Measurements from ENCODE around the gene RTN4R. TPM values are rescaled to one million over a fixed set of nuclear protein-coding genes. Genes with fewer than 3 reads are reported as not detected.
"Not testable (repeated sequence)": the region's sequence is repeated elsewhere in the genome, so short reads cannot be mapped to it uniquely, and the experiment has no call there.

The RTN4R gene
- total RNA-seq, 2 donors from 2014 or later, result 1.4 to 1.5 TPM

GRCh38 chr22:20289182-20290044, 21.3 kb upstream of the RTN4R start:
- H3K4me1 Mint-ChIP-seq (ENCODE audit: low read depth); DNase-seq; H3K4me3 Mint-ChIP-seq; H3K36me3 Mint-ChIP-seq (ENCODE audit: insufficient read depth in 2 of 2); H3K9me3 Mint-ChIP-seq; H3K27ac Mint-ChIP-seq; ATAC-seq (replicated peaks in 1 of 2); H3K27me3 Mint-ChIP-seq (ENCODE audit: low read depth): not testable (repeated sequence)

- ATAC-seq (replicated peaks in 1 of 2); H3K27me3 Mint-ChIP-seq (ENCODE audit: low read depth); H3K36me3 Mint-ChIP-seq (ENCODE audit: insufficient read depth in 2 of 2); DNase-seq; H3K4me3 Mint-ChIP-seq; H3K4me1 Mint-ChIP-seq (ENCODE audit: low read depth); H3K9me3 Mint-ChIP-seq; H3K27ac Mint-ChIP-seq: not testable (repeated sequence)
These were observed 18.8 kb upstream of the RTN4R start for GRCh38 chr22:20286784-20287423.

GRCh38 chr22:20286312-20286660, 18.2 kb upstream of the RTN4R start:
- not testable (repeated sequence) for H3K27ac Mint-ChIP-seq; H3K36me3 Mint-ChIP-seq (ENCODE audit: insufficient read depth in 2 of 2); DNase-seq; H3K9me3 Mint-ChIP-seq; H3K4me1 Mint-ChIP-seq (ENCODE audit: low read depth); ATAC-seq (replicated peaks in 1 of 2); H3K27me3 Mint-ChIP-seq (ENCODE audit: low read depth); H3K4me3 Mint-ChIP-seq

GRCh38 chr22:20285473-20286311, 17.6 kb upstream of the RTN4R start:
- not testable (repeated sequence) for H3K27me3 Mint-ChIP-seq (ENCODE audit: low read depth); H3K4me3 Mint-ChIP-seq; H3K36me3 Mint-ChIP-seq (ENCODE audit: insufficient read depth in 2 of 2); H3K27ac Mint-ChIP-seq; H3K4me1 Mint-ChIP-seq (ENCODE audit: low read depth); H3K9me3 Mint-ChIP-seq
- peak; percentile 80 to 82 for ATAC-seq (replicated peaks in 1 of 2)
- DNase-seq, result peak; percentile 72 to 80

GRCh38 chr22:20284471-20285086, 16.5 kb upstream of the RTN4R start:
- ATAC-seq (replicated peaks in 1 of 2), result no peak
- Mint-ChIP-seq H3K9me3 (no peaks in the 10 kb centered on the region), H3K27me3 (ENCODE audit: low read depth) (no peaks in the 10 kb centered on the region), H3K36me3 (ENCODE audit: insufficient read depth in 2 of 2) (no peaks in the 10 kb centered on the region), H3K27ac (no peak overlapping the region), H3K4me3 (no peak overlapping the region), H3K4me1 (ENCODE audit: low read depth) (no peaks in the 10 kb centered on the region)
- no peak for DNase-seq

GRCh38 chr22:20283674-20284066, 15.6 kb upstream of the RTN4R start:
- ATAC-seq (replicated peaks in 1 of 2), result no peak
- H3K9me3 Mint-ChIP-seq, result no peaks in the 10 kb centered on the region
- H3K36me3 Mint-ChIP-seq (ENCODE audit: insufficient read depth in 2 of 2), result no peaks in the 10 kb centered on the region
- no peak for DNase-seq
- no peaks in the 10 kb centered on the region for H3K27me3 Mint-ChIP-seq (ENCODE audit: low read depth)
- no peaks in the 10 kb centered on the region for H3K4me1 Mint-ChIP-seq (ENCODE audit: low read depth)
- no peak overlapping the region for H3K27ac Mint-ChIP-seq
- H3K4me3 Mint-ChIP-seq, result no peak overlapping the region

- Mint-ChIP-seq H3K4me3 (no peak overlapping the region), H3K27ac (no peak overlapping the region), H3K9me3 (no peaks in the 10 kb centered on the region), H3K27me3 (ENCODE audit: low read depth) (no peaks in the 10 kb centered on the region), H3K4me1 (ENCODE audit: low read depth) (no peaks in the 10 kb centered on the region), H3K36me3 (ENCODE audit: insufficient read depth in 2 of 2) (no peaks in the 10 kb centered on the region)
- ATAC-seq (replicated peaks in 1 of 2) (no peak), DNase-seq (no peak)
These were observed 15.0 kb upstream of the RTN4R start for GRCh38 chr22:20282901-20283673.

GRCh38 chr22:20281891-20282290, 13.8 kb upstream of the RTN4R start:
- H3K36me3 Mint-ChIP-seq (ENCODE audit: insufficient read depth in 2 of 2), result no peaks in the 10 kb centered on the region
- H3K4me3 Mint-ChIP-seq, result no peak overlapping the region
- no peaks in the 10 kb centered on the region for H3K9me3 Mint-ChIP-seq
- DNase-seq, result no peak
- no peak overlapping the region for H3K27ac Mint-ChIP-seq
- H3K4me1 Mint-ChIP-seq (ENCODE audit: low read depth), result no peaks in the 10 kb centered on the region
- H3K27me3 Mint-ChIP-seq (ENCODE audit: low read depth), result no peaks in the 10 kb centered on the region
- no peak for ATAC-seq (replicated peaks in 1 of 2)

GRCh38 chr22:20281473-20281872, 13.4 kb upstream of the RTN4R start:
- not testable (repeated sequence) for H3K9me3 Mint-ChIP-seq; H3K27ac Mint-ChIP-seq; H3K27me3 Mint-ChIP-seq (ENCODE audit: low read depth); H3K4me3 Mint-ChIP-seq; H3K4me1 Mint-ChIP-seq (ENCODE audit: low read depth); DNase-seq; H3K36me3 Mint-ChIP-seq (ENCODE audit: insufficient read depth in 2 of 2); ATAC-seq (replicated peaks in 1 of 2)

GRCh38 chr22:20280866-20281265, 12.7 kb upstream of the RTN4R start:
- ATAC-seq (replicated peaks in 1 of 2) (no peak), DNase-seq (no peak)
- H3K36me3 Mint-ChIP-seq (ENCODE audit: insufficient read depth in 2 of 2), result no peaks in the 10 kb centered on the region

GRCh38 chr22:20280163-20280562, 12.0 kb upstream of the RTN4R start:
- DNase-seq; H3K36me3 Mint-ChIP-seq (ENCODE audit: insufficient read depth in 2 of 2); H3K27me3 Mint-ChIP-seq (ENCODE audit: low read depth); H3K27ac Mint-ChIP-seq; H3K9me3 Mint-ChIP-seq; ATAC-seq (replicated peaks in 1 of 2); H3K4me3 Mint-ChIP-seq; H3K4me1 Mint-ChIP-seq (ENCODE audit: low read depth): not testable (repeated sequence)

More at GRCh38 chr22:20280866-20281265, 12.7 kb upstream of the RTN4R start:
- Mint-ChIP-seq H3K9me3 (no peaks in the 10 kb centered on the region), H3K27me3 (ENCODE audit: low read depth) (no peaks in the 10 kb centered on the region), H3K4me1 (ENCODE audit: low read depth) (no peaks in the 10 kb centered on the region), H3K4me3 (no peak overlapping the region), H3K27ac (no peak overlapping the region)

- no peaks in the 10 kb centered on the region for H3K4me1 Mint-ChIP-seq (ENCODE audit: low read depth)
- no peak overlapping the region for H3K27ac Mint-ChIP-seq
- H3K4me3 Mint-ChIP-seq, result no peak overlapping the region
- ATAC-seq (replicated peaks in 1 of 2) (peak; percentile 23 to 61), DNase-seq (peak in 1 of 2 donors; percentile 12)
- H3K27me3 Mint-ChIP-seq (ENCODE audit: low read depth), result no peaks in the 10 kb centered on the region
- H3K9me3 Mint-ChIP-seq, result no peaks in the 10 kb centered on the region
- no peaks in the 10 kb centered on the region for H3K36me3 Mint-ChIP-seq (ENCODE audit: insufficient read depth in 2 of 2)
These were observed 11.6 kb upstream of the RTN4R start for GRCh38 chr22:20279662-20280134.
